WTC11 (cell line): Measurements from ENCODE around the gene PSME2. TPM values are rescaled to one million over a fixed set of nuclear protein-coding genes. Genes with fewer than 3 reads are reported as not detected.
A peak's percentile ranks its signal among the peaks of the same experiment; 100 is the strongest.

Experiments
- ATF3 ChIP-seq: sonication (generic); formaldehyde crosslinking; conservative IDR thresholded peaks from 2 replicates; pipeline ENCODE4 v1.8.1; 2022; ENCODE audit warnings: mild to moderate bottlenecking, missing genetic modification reagents
- FOXK1 ChIP-seq: sonication (generic); formaldehyde crosslinking; IDR thresholded peaks from 2 replicates; pipeline ENCODE4 v1.8.0; 2022; ENCODE audit warnings: mild to moderate bottlenecking, moderate library complexity, missing genetic modification reagents
- HMGXB4 ChIP-seq: sonication (generic); formaldehyde crosslinking; IDR thresholded peaks from 2 replicates; pipeline ENCODE4 v1.8.1; 2023; ENCODE audit warnings: mild to moderate bottlenecking, moderate library complexity, missing genetic modification reagents
- MAX ChIP-seq: sonication (generic); formaldehyde crosslinking; IDR thresholded peaks from 2 replicates; pipeline ENCODE4 v1.8.0; 2022; ENCODE audit warnings: mild to moderate bottlenecking, missing genetic modification reagents
- NFATC4 ChIP-seq: fragments of 250-450 bp; sonication (Bioruptor Pico); IDR thresholded peaks from 2 replicates; pipeline ENCODE4 v1.9.0; 2021; ENCODE audit warnings: mild to moderate bottlenecking
- NFE2L1 ChIP-seq: sonication (generic); formaldehyde crosslinking; IDR thresholded peaks from 2 replicates; pipeline ENCODE4 v1.8.1; 2023; ENCODE audit warnings: missing genetic modification reagents
- NFYB ChIP-seq: sonication (generic); formaldehyde crosslinking; conservative IDR thresholded peaks from 2 replicates; pipeline ENCODE4 v1.8.0; 2022; ENCODE audit warnings: low read depth, missing genetic modification reagents
- NR3C1 ChIP-seq: sonication (generic); formaldehyde crosslinking; conservative IDR thresholded peaks from 2 replicates; pipeline ENCODE4 v1.8.1; 2023; ENCODE audit warnings: low read depth, mild to moderate bottlenecking, missing genetic modification reagents
- RELA ChIP-seq: sonication (generic); formaldehyde crosslinking; IDR thresholded peaks from 2 replicates; pipeline ENCODE4 v1.8.1; 2022; ENCODE audit warnings: missing genetic modification reagents, mild to moderate bottlenecking, borderline replicate concordance
- SMAD3 ChIP-seq: sonication (generic); formaldehyde crosslinking; IDR thresholded peaks from 2 replicates; pipeline ENCODE4 v1.8.0; 2022; ENCODE audit warnings: missing genetic modification reagents, mild to moderate bottlenecking, borderline replicate concordance
- SP1 ChIP-seq: sonication (generic); formaldehyde crosslinking; conservative IDR thresholded peaks from 2 replicates; pipeline ENCODE4 v1.8.1; 2022; ENCODE audit warnings: missing genetic modification reagents
- TEAD1 ChIP-seq: sonication (generic); formaldehyde crosslinking; IDR thresholded peaks from 2 replicates; pipeline ENCODE4 v1.8.0; 2022; ENCODE audit warnings: mild to moderate bottlenecking, missing genetic modification reagents
- TEAD4 ChIP-seq: sonication (generic); formaldehyde crosslinking; IDR thresholded peaks from 2 replicates; pipeline ENCODE4 v1.8.0; 2022; ENCODE audit warnings: mild to moderate bottlenecking, missing genetic modification reagents
- USF2 ChIP-seq: sonication (generic); formaldehyde crosslinking; IDR thresholded peaks from 2 replicates; pipeline ENCODE4 v1.8.1; 2023; ENCODE audit warnings: mild to moderate bottlenecking, missing genetic modification reagents, moderate library complexity
- ZBTB21 ChIP-seq: sonication (generic); formaldehyde crosslinking; IDR thresholded peaks from 2 replicates; pipeline ENCODE4 v1.8.1; 2023; ENCODE audit warnings: mild to moderate bottlenecking, missing genetic modification reagents, borderline replicate concordance
- ZNF219 ChIP-seq: sonication (generic); formaldehyde crosslinking; IDR thresholded peaks from 2 replicates; pipeline ENCODE4 v1.8.0; 2023; ENCODE audit warnings: missing genetic modification reagents, mild to moderate bottlenecking, borderline replicate concordance
- ZNF423 ChIP-seq: fragments of 250-450 bp; sonication (Bioruptor Pico); IDR thresholded peaks from 2 replicates; pipeline ENCODE4 v2.1.2; 2022; ENCODE audit warnings: mild to moderate bottlenecking, moderate library complexity
- ZNF512 ChIP-seq: sonication (generic); formaldehyde crosslinking; IDR thresholded peaks from 2 replicates; pipeline ENCODE4 v1.8.1; 2022; ENCODE audit warnings: missing genetic modification reagents, borderline replicate concordance
- ZNF532 ChIP-seq: fragments of 250-450 bp; sonication (Bioruptor Pico); IDR thresholded peaks from 2 replicates; pipeline ENCODE4 v1.9.0; 2021; ENCODE audit warnings: mild to moderate bottlenecking, borderline replicate concordance
- total RNA-seq: library from RNA; stranded (reverse); gene quantifications from 3 replicates; pipeline ENCODE4 v1.2.3, GENCODE V29; 2021

Gene PSME2
- total RNA-seq, 1 experiment from 2014 or later: 103 TPM

GRCh38 chr14:24095271-24096068 is 50.9 kb downstream of the PSME2 start (continued):
- no peak for TF ChIP-seq ATF3 (CRISPR knock-in tag)
- TF ChIP-seq SP1 (CRISPR knock-in tag): peak; percentile 54; the same call in 1 of the 2 replicates
- TF ChIP-seq USF2 (CRISPR knock-in tag): peak; percentile 93
- TF ChIP-seq ZNF532 (CRISPR knock-in tag): peak; percentile 44; the same call in 1 of the 2 replicates
- no peak for TF ChIP-seq NR3C1 (CRISPR knock-in tag)
- TF ChIP-seq NFYB (CRISPR knock-in tag): peak; percentile 6; the same call in 1 of the 2 replicates
- no peak for TF ChIP-seq ZNF423 (CRISPR knock-in tag)
- TF ChIP-seq MAX (CRISPR knock-in tag): peak; percentile 92
- TF ChIP-seq RELA (CRISPR knock-in tag): no peak
- 0 out of 2 replicates have a peak, but pooled peaks have one; percentile 12 for TF ChIP-seq HMGXB4 (CRISPR knock-in tag)
- no peak; the same call in 1 of the 2 replicates for TF ChIP-seq NFATC4 (CRISPR knock-in tag)
- 0 out of 2 replicates have a peak, but pooled peaks have one; percentile 78 for TF ChIP-seq NFE2L1
- no peak for TF ChIP-seq TEAD4 (CRISPR knock-in tag)
- no peak for TF ChIP-seq SMAD3 (CRISPR knock-in tag)
- no peak for TF ChIP-seq ZNF512 (CRISPR knock-in tag)
- peak; percentile 43; the same call in 1 of the 2 replicates for TF ChIP-seq FOXK1 (CRISPR knock-in tag)
- no peak for TF ChIP-seq ZNF219 (CRISPR knock-in tag)
- no peak for TF ChIP-seq TEAD1 (CRISPR knock-in tag)
- TF ChIP-seq ZBTB21 (CRISPR knock-in tag): 0 out of 2 replicates have a peak, but pooled peaks have one; percentile 46
